OCI-LY7 (cell line): ENCODE results near the gene LRP1B. TPM values are rescaled to one million over a fixed set of nuclear protein-coding genes. Genes with fewer than 3 reads are reported as not detected.

Experiments used
- BruUV-seq: library from RNA; stranded (reverse); fragments of 400-500 nt; replicated peaks from 2 replicates; lab custom pipeline; 2021; lab: Mats Ljungman, UMichigan
- CTCF ChIA-PET: fragments of 300-600 bp; sonication (Branson Sonifier 250); formaldehyde crosslinking; loops from one replicate; lab custom pipeline; 2022; ENCODE audit warnings: antibody characterized with exemption; ENCODE audit not compliant: unreplicated experiment; lab: Charles Lee
- POLR2A ChIA-PET: fragments of 300-600 bp; sonication (Branson Sonifier 250); formaldehyde crosslinking; loops from one replicate; lab custom pipeline; 2022; ENCODE audit warnings: antibody characterized with exemption; lab: Charles Lee
- DNase-seq: peaks from one replicate; pipeline ENCODE4 v3.0.0-alpha.2; 2015; ENCODE audit warnings: low spot score
- H2AFZ ChIP-seq: fragments of 200-600 bp; sonication (generic), shearing (Covaris generic); 2 replicates; pipeline ENCODE4 v1.6.1; 2014; ENCODE audit warnings: mild to moderate bottlenecking, antibody characterized with exemption, low read length, moderate library complexity
- H3K27ac ChIP-seq: fragments of 200-600 bp; sonication (generic); 2 replicates; pipeline ENCODE4 v1.5.1; 2014; ENCODE audit warnings: mixed run types, low read depth, mild to moderate bottlenecking, moderate library complexity, low read length, inconsistent platforms; ENCODE audit not compliant: poor library complexity, severe bottlenecking
- H3K36me3 ChIP-seq: fragments of 200-600 bp; sonication (generic); 2 replicates; pipeline ENCODE4 v1.6.1; 2014; ENCODE audit warnings: mild to moderate bottlenecking, antibody characterized with exemption, low read length, moderate library complexity, mixed read lengths; ENCODE audit not compliant: insufficient read depth
- H3K4me1 ChIP-seq: fragments of 200-600 bp; sonication (generic); 2 replicates; pipeline ENCODE4 v1.5.1; 2014; ENCODE audit warnings: mild to moderate bottlenecking, low read length; ENCODE audit not compliant: insufficient read depth, poor library complexity, severe bottlenecking
- H3K4me2 ChIP-seq: fragments of 200-600 bp; sonication (generic); 2 replicates; pipeline ENCODE4 v1.6.1; 2014; ENCODE audit warnings: mild to moderate bottlenecking, low read length
- H3K4me3 ChIP-seq: fragments of 200-600 bp; sonication (generic); 2 replicates; pipeline ENCODE4 v1.5.1; 2014; ENCODE audit warnings: mild to moderate bottlenecking, low read depth, low read length; ENCODE audit not compliant: poor library complexity, severe bottlenecking
- H3K79me2 ChIP-seq: fragments of 200-600 bp; sonication (generic); 2 replicates; pipeline ENCODE4 v1.6.1; 2016; ENCODE audit warnings: low read depth, mild to moderate bottlenecking, low read length, moderate library complexity, mixed read lengths; ENCODE audit not compliant: insufficient read depth
- H3K9me2 ChIP-seq: fragments of 200-600 bp; sonication (generic); 2 replicates; pipeline ENCODE4 v1.6.1; 2016; ENCODE audit warnings: mild to moderate bottlenecking, low read length, mixed read lengths; ENCODE audit not compliant: insufficient read depth
- H3K9me3 ChIP-seq: fragments of 200-600 bp; sonication (generic); 2 replicates; pipeline ENCODE4 v1.6.1; 2014; ENCODE audit warnings: mild to moderate bottlenecking, mixed run types, low read length, mixed read lengths
- H4K20me1 ChIP-seq: fragments of 200-600 bp; sonication (generic); 2 replicates; pipeline ENCODE4 v1.6.1; 2014; ENCODE audit warnings: mild to moderate bottlenecking, antibody characterized with exemption, low read length, moderate library complexity, mixed read lengths; ENCODE audit not compliant: insufficient read depth
- CTCF ChIP-seq: fragments of 200-600 bp; sonication (generic); conservative IDR thresholded peaks from 2 replicates; pipeline ENCODE4 v1.5.1; 2014; ENCODE audit warnings: mild to moderate bottlenecking, antibody characterized with exemption, low read length, moderate library complexity, mixed read lengths
- EZH2phosphoT487 ChIP-seq: fragments of 200-600 bp; sonication (generic); IDR thresholded peaks from 2 replicates; pipeline ENCODE4 v1.6.1; 2018; ENCODE audit warnings: low read depth, borderline replicate concordance, mild to moderate bottlenecking, mixed run types, antibody characterized with exemption, low read length, moderate library complexity, mixed read lengths
- intact Hi-C: fragments of 100-400 bp; cut with micrococcal nuclease; formaldehyde crosslinking; loops from one replicate; pipeline ENCODE4 v1.10.0; 2022; ENCODE audit not compliant: unreplicated experiment
- total RNA-seq, 2 experiments: library from RNA; depleted of rRNA in 1 of 2; stranded (reverse); fragments of >200 nt in 1 of 2; shearing (Covaris generic) in 1 of 2; gene quantifications; 2 replicates each; pipeline ENCODE4 v1.2.3, GENCODE V29; 2014 to 2022

The LRP1B gene
- total RNA-seq, 2 experiments from 2014 or later, result not detected

DNA sequence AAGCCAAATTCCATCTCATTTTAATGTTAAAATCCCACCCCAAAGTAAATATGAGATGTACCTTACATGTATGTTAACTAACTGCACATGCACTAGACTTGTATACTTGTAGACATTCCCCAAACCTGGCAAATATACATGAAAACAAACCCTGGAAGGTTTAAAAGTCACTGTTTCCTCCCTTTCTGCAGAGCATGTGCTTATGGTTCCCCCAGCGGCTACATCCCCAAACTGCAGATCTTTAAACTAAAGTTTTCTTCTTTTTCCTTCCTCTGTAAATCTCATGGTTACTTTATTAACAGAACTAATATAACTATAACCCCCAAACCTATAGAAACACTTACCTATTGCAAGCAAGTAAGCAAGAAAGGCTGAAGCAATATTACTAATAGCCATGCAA is 731.5 kb downstream of the LRP1B start:
- Histone ChIP-seq H2AFZ (no peak overlapping the region), H4K20me1 (no peaks in the 10 kb centered on the region), H3K27ac (no peak overlapping the region), H3K4me1 (no peaks in the 10 kb centered on the region), H3K4me3 (no peak overlapping the region), H3K36me3 (no peaks in the 10 kb centered on the region), H3K4me2 (no peak overlapping the region), H3K9me3 (no peaks in the 10 kb centered on the region), H3K79me2 (no peaks in the 10 kb centered on the region), H3K9me2 (no peaks in the 10 kb centered on the region)
- peak; percentile 1 for DNase-seq
- POLR2A ChIA-PET, result no interaction called here
- no peak for TF ChIP-seq EZH2phosphoT487
- peak; percentile 59 for TF ChIP-seq CTCF
- intact Hi-C loops, result no loop called here
- BruUV-seq, result no TSS peak
- CTCF ChIA-PET, result no interaction called here

DNA sequence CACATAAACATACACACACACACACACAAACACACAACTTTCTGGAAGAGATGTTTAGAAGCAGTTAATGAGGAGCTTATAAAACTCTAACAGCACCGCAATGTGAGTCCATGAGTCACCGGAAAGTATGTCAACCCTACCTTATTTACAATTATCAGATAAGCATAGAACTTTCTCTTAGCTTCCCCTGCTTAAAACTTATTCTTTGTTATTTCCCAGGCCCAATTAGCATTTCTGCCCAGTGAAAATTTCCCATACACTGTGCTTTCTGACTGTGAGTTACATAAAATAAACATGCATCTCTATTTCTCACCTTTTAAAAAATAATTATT is 737.6 kb downstream of the LRP1B start:
- no peak overlapping the region for H2AFZ ChIP-seq
- DNase-seq, result no peak
- no peak overlapping the region for H3K4me3 ChIP-seq
- no TSS peak for BruUV-seq
- intact Hi-C loops, result no loop called here
- H3K79me2 ChIP-seq, result no peaks in the 10 kb centered on the region
- H3K27ac ChIP-seq, result no peak overlapping the region
- H3K9me2 ChIP-seq, result no peaks in the 10 kb centered on the region
- no peaks in the 10 kb centered on the region for H4K20me1 ChIP-seq
- no peaks in the 10 kb centered on the region for H3K4me1 ChIP-seq
- ChIA-PET CTCF (no interaction called here), POLR2A (no interaction called here)
- H3K36me3 ChIP-seq, result no peaks in the 10 kb centered on the region
- no peaks in the 10 kb centered on the region for H3K9me3 ChIP-seq
- TF ChIP-seq EZH2phosphoT487 (no peak), CTCF (no peak)
- no peak overlapping the region for H3K4me2 ChIP-seq

GRCh38 chr2:141392517-141393213 is 738.2 kb downstream of the LRP1B start:
- H3K4me3 ChIP-seq, result no peak overlapping the region
- no peaks in the 10 kb centered on the region for H3K79me2 ChIP-seq
- no peaks in the 10 kb centered on the region for H3K9me3 ChIP-seq
- H3K4me2 ChIP-seq, result no peak overlapping the region
- intact Hi-C loops, result no loop called here
- no peaks in the 10 kb centered on the region for H4K20me1 ChIP-seq
- no peak overlapping the region for H3K27ac ChIP-seq
- TF ChIP-seq CTCF (no peak), EZH2phosphoT487 (no peak)
- DNase-seq, result no peak
- BruUV-seq, result no TSS peak
- no peaks in the 10 kb centered on the region for H3K4me1 ChIP-seq
- POLR2A ChIA-PET, result no interaction called here
- no peaks in the 10 kb centered on the region for H3K9me2 ChIP-seq
- no peak overlapping the region for H2AFZ ChIP-seq
- no peaks in the 10 kb centered on the region for H3K36me3 ChIP-seq
- CTCF ChIA-PET, result no interaction called here
